HL-60 (cell line): ENCODE measurements around the gene FKBP1B.

Source experiments
- DNase-seq, 2 experiments: peaks; one replicate each; pipeline ENCODE4 v3.0.0-alpha.2; 2010 to 2020; ENCODE audit warnings: low read depth in 1 of 2, low spot score in 1 of 2
- H3K27ac ChIP-seq: fragments of 250-450 bp; sonication (Bioruptor Pico); replicated peaks from 2 replicates; pipeline ENCODE4 v1.5.1; 2020; ENCODE audit warnings: mild to moderate bottlenecking, moderate library complexity
- H3K27me3 ChIP-seq: fragments of 250-450 bp; sonication (Bioruptor Pico); 2 replicates; pipeline ENCODE4 v1.5.1; 2021; ENCODE audit warnings: mild to moderate bottlenecking, moderate library complexity; ENCODE audit not compliant: insufficient read depth, poor library complexity, severe bottlenecking
- H3K4me3 ChIP-seq: replicated peaks from 2 replicates; pipeline ENCODE4 v1.5.1; 2011; ENCODE audit warnings: mild to moderate bottlenecking, control low read depth, low read length; ENCODE audit not compliant: insufficient read depth
- GABPA ChIP-seq: IDR thresholded peaks from 2 replicates; pipeline ENCODE4 v1.6.1; 2012; ENCODE audit warnings: low read depth
- POLR2AphosphoS5 ChIP-seq: IDR thresholded peaks from 2 replicates; pipeline ENCODE4 v1.6.1; 2012; ENCODE audit warnings: low read depth
- REST ChIP-seq: IDR thresholded peaks from 2 replicates; pipeline ENCODE4 v1.6.1; 2012; ENCODE audit warnings: low read depth; ENCODE audit not compliant: insufficient replicate concordance
- SPI1 ChIP-seq: IDR thresholded peaks from 2 replicates; pipeline ENCODE4 v1.6.1; 2012; ENCODE audit warnings: low read depth, mild to moderate bottlenecking, borderline replicate concordance
- TF ChIP-seq, protein P1 (sequence below): IDR thresholded peaks from one replicate; pipeline ENCODE4 v1.5.1; 2011; ENCODE audit warnings: low read length, control low read depth, inconsistent platforms; ENCODE audit not compliant: insufficient read depth

The FKBP1B gene

GRCh38 chr2:24045511-24046508, 3.7 kb upstream of the FKBP1B start:
- Histone ChIP-seq H3K4me3 (peak overlapping the region; percentile 89; the same call in 1 of the 2 replicates), H3K27ac (no peak overlapping the region), H3K27me3 (peaks cover 22% of the 10 kb centered on the region)
- TF ChIP-seq REST: no peak
- TF ChIP-seq, protein P1, sequence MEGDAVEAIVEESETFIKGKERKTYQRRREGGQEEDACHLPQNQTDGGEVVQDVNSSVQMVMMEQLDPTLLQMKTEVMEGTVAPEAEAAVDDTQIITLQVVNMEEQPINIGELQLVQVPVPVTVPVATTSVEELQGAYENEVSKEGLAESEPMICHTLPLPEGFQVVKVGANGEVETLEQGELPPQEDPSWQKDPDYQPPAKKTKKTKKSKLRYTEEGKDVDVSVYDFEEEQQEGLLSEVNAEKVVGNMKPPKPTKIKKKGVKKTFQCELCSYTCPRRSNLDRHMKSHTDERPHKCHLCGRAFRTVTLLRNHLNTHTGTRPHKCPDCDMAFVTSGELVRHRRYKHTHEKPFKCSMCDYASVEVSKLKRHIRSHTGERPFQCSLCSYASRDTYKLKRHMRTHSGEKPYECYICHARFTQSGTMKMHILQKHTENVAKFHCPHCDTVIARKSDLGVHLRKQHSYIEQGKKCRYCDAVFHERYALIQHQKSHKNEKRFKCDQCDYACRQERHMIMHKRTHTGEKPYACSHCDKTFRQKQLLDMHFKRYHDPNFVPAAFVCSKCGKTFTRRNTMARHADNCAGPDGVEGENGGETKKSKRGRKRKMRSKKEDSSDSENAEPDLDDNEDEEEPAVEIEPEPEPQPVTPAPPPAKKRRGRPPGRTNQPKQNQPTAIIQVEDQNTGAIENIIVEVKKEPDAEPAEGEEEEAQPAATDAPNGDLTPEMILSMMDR: no peak
- no peak for TF ChIP-seq POLR2AphosphoS5
- DNase-seq: no peak

DNA sequence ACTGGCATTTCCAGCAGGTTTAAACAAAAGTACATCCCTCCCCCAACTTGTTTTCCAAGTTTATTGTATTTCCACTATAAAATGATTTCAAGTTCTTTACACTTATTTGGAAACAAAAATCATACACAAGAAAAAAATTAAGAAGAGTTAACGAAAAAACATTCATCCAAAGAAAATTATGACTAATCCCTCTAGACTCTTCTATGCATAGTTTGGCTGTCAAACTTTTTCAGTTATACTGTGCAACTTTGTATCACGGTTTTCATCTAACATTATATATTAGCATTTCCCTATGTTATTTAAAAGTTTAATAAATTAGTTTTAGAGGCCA, 3.0 kb upstream of the FKBP1B start:
- peaks cover 24% of the 10 kb centered on the region for H3K27me3 ChIP-seq
- H3K27ac ChIP-seq: peak overlapping the region; percentile 46; the same call in 1 of the 2 replicates
- peak overlapping the region; percentile 89 for H3K4me3 ChIP-seq
- no peak for DNase-seq
- TF ChIP-seq, protein P1: no peak
- TF ChIP-seq SPI1: no peak
- TF ChIP-seq GABPA: no peak
- TF ChIP-seq POLR2AphosphoS5: no peak
- no peak for TF ChIP-seq REST

DNA sequence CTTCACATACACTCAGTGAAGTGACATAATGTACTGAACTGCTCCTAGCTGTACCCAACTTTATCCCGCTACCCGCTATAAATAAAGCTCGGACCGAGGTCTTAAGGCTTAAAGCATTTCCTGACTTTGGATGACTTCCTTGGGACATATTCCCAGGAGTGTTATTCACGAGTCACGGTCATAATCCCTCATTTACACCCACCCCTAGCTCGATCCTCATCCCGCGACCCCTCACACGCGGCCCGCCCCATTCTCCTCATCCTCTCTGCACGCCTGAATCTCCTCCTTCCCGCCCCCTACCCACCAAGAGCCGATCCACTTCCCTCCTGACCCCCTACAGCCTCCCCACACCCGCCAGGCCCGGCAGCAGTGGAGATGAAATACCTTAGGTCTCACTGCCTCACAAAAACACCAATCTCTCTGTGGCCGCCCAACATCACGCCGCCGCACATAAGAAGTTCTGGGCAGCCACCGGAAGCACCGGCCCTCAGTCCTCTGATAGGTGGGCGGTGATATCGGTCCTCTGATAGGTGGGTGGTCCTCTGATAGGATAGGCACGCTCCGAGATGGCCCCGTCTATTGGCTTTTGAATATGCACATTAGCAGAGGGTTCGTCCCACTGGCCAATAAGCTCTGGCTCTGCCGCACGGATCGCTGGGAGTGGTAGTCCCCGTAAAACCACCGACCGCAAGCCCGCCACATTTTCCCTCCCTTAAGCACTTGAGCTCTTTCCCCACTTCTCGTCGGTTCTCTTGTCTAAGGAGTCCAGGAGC, 2.4 kb upstream of the FKBP1B start, which contains the start of gene WDCP:
WDCP (minus strand) TSS at position 462 of the 773 bp plus-strand sequence. CDS start 7,897 bp downstream, outside the sequence.
- H3K4me3 ChIP-seq: peak within 1 kb of the TSS; percentile 89
- peaks cover 29% of the 10 kb centered on the region for H3K27me3 ChIP-seq
- peak within 1 kb of the TSS; percentile 46 for H3K27ac ChIP-seq
- TF ChIP-seq, protein P1: no peak
- peak; percentile 77 for TF ChIP-seq POLR2AphosphoS5
- TF ChIP-seq REST: peak; percentile 20
- peak; percentile 79 for TF ChIP-seq GABPA
- DNase-seq: peak; percentile 89 to 99
